HepG2 (cell line): Measurements from ENCODE around the gene NKIRAS1. TPM values are rescaled to one million over a fixed set of nuclear protein-coding genes. Genes with fewer than 3 reads are reported as not detected.

Experiments used
- DPF2 ChIP-seq: sonication (generic); formaldehyde crosslinking; IDR thresholded peaks from 2 replicates; pipeline ENCODE4 v1.4.0; 2020; ENCODE audit warnings: mild to moderate bottlenecking, low read depth, missing genetic modification reagents, borderline replicate concordance
- FOXA3 ChIP-seq: IDR thresholded peaks from 2 replicates; pipeline ENCODE4 v1.6.1; 2016; ENCODE audit warnings: missing genetic modification reagents, missing compliant biosample characterization
- HBP1 ChIP-seq: IDR thresholded peaks from 2 replicates; pipeline ENCODE4 v1.6.1; 2016; ENCODE audit warnings: low read depth, control low read depth
- HIC2 ChIP-seq: sonication (generic); formaldehyde crosslinking; IDR thresholded peaks from 2 replicates; pipeline ENCODE4 v1.9.0; 2022; ENCODE audit warnings: low read depth, missing genetic modification reagents
- KLF16 ChIP-seq, 2 experiments: sonication (generic) in 1 of 2; formaldehyde crosslinking in 1 of 2; IDR thresholded peaks; 2 replicates each; pipeline versions ENCODE4 v1.6.1 to v1.8.0; 2016 to 2023; ENCODE audit warnings: missing genetic modification reagents in 2 of 2, missing compliant biosample characterization in 1 of 2
- KLF6 ChIP-seq: IDR thresholded peaks from 2 replicates; pipeline ENCODE4 v1.8.0; 2016; ENCODE audit warnings: missing biosample characterization, missing genetic modification reagents
- MLXIP ChIP-seq: sonication (generic); formaldehyde crosslinking; IDR thresholded peaks from 2 replicates; pipeline ENCODE4 v1.9.0; 2021; ENCODE audit warnings: missing genetic modification reagents, borderline replicate concordance
- NCOA5 ChIP-seq: sonication (generic); formaldehyde crosslinking; IDR thresholded peaks from 2 replicates; pipeline ENCODE4 v1.4.0; 2020; ENCODE audit warnings: missing genetic modification reagents
- NR2F2 ChIP-seq: IDR thresholded peaks from 2 replicates; pipeline ENCODE4 v1.6.1; 2012; ENCODE audit warnings: low read depth, inconsistent platforms, borderline replicate concordance
- SOX13 ChIP-seq, 3 experiments: fragments of 450-650 bp in 1 of 3; sonication (generic) in 1 of 3; formaldehyde crosslinking in 1 of 3; IDR thresholded peaks in 2 of 3; conservative IDR thresholded peaks in 1 of 3; 2 replicates each; pipeline versions ENCODE4 v1.5.0 to v1.6.1; 2016 to 2020; ENCODE audit warnings: antibody characterized with exemption in 1 of 3, mild to moderate bottlenecking in 1 of 3, missing compliant biosample characterization in 1 of 3, missing genetic modification reagents in 1 of 3, moderate library complexity in 1 of 3
- ZBTB46 ChIP-seq: sonication (generic); formaldehyde crosslinking; IDR thresholded peaks from 2 replicates; pipeline ENCODE4 v1.4.0; 2020; ENCODE audit warnings: mild to moderate bottlenecking, missing genetic modification reagents, borderline replicate concordance
- ZMAT5 ChIP-seq: sonication (generic); formaldehyde crosslinking; IDR thresholded peaks from 2 replicates; pipeline ENCODE4 v1.5.0; 2020; ENCODE audit warnings: mild to moderate bottlenecking, low read depth, missing genetic modification reagents, borderline replicate concordance
- ZNF12 ChIP-seq: sonication (generic); formaldehyde crosslinking; IDR thresholded peaks from 2 replicates; pipeline ENCODE4 v1.5.0; 2020; ENCODE audit warnings: missing genetic modification reagents
- ZNF224 ChIP-seq: sonication (generic); formaldehyde crosslinking; IDR thresholded peaks from 2 replicates; pipeline ENCODE4 v1.5.0; 2020; ENCODE audit warnings: mild to moderate bottlenecking, missing genetic modification reagents
- ZNF276 ChIP-seq: sonication (generic); formaldehyde crosslinking; IDR thresholded peaks from 2 replicates; pipeline ENCODE4 v1.4.0; 2020; ENCODE audit warnings: mild to moderate bottlenecking, low read depth, missing genetic modification reagents
- ZNF772 ChIP-seq: sonication (generic); formaldehyde crosslinking; IDR thresholded peaks from 2 replicates; pipeline ENCODE4 v1.5.0; 2020; ENCODE audit warnings: mild to moderate bottlenecking, missing genetic modification reagents
- ZSCAN9 ChIP-seq: IDR thresholded peaks from 2 replicates; pipeline ENCODE4 v1.6.1; 2016; ENCODE audit warnings: borderline replicate concordance
- polyA plus RNA-seq, 8 experiments: library from polyadenylated mRNA; depleted of rRNA in 3 of 8; stranded (reverse) in 7 of 8; unstranded in 1 of 8; fragments of >200 nt; fragmentation: Illumina TruSeq in 4 of 8; extraction: Trizol in 4 of 8; gene quantifications; 2 replicates each; pipeline versions ENCODE4 v1.2.1 to v1.2.3, GENCODE V29; 2011 to 2016; ENCODE audit warnings: low read depth in 4 of 8, missing spikeins in 1 of 8, mixed read lengths in 1 of 8; ENCODE audit not compliant: insufficient read depth in 1 of 8
- total RNA-seq, 5 experiments: library from RNA; depleted of rRNA; stranded (reverse); fragments of >200 nt; fragmentation: Illumina TruSeq; extraction: Trizol; gene quantifications; 2 replicates each; pipeline ENCODE4 v1.2.3, GENCODE V29; 2016; ENCODE audit warnings: low read depth in 1 of 5

NKIRAS1 gene
- total and polyA plus RNA-seq, 2 of the 13 experiments (the other 11 are each of a cell fraction or from before 2014, with no cell fraction given): 4.3 to 8.0 TPM

GRCh38 chr3:23916886-23917678 lies at the start of gene NKIRAS1, which contains the start of gene RPL15 (continued):
- TF ChIP-seq DPF2 (CRISPR knock-in tag): no peak
- TF ChIP-seq HIC2 (CRISPR knock-in tag): no peak
- no peak for TF ChIP-seq ZNF276 (CRISPR knock-in tag)
- peak; percentile 61; the same call in 1 of the 2 replicates for TF ChIP-seq NR2F2
- TF ChIP-seq ZBTB46 (CRISPR knock-in tag): no peak
- TF ChIP-seq FOXA3 (CRISPR knock-in tag): peak; percentile 71
- no peak; the same call in 1 of the 2 replicates for TF ChIP-seq MLXIP
- no peak; the same call in 1 of the 2 replicates for TF ChIP-seq SOX13 (IDR thresholded peaks at IDR 0.05)
- TF ChIP-seq SOX13 (CRISPR knock-in tag; conservative IDR thresholded peaks at IDR 0.05 in 1 of 2, IDR thresholded peaks at IDR 0.05 in 1 of 2): peak in 1 of 2 experiments; percentile 60; a peak in 1 of 4 replicates
- no peak for TF ChIP-seq ZNF12 (CRISPR knock-in tag)
- TF ChIP-seq ZMAT5 (CRISPR knock-in tag): no peak
- 0 out of 2 replicates have a peak, but pooled peaks have one; percentile 44 for TF ChIP-seq NCOA5 (CRISPR knock-in tag)
- TF ChIP-seq HBP1: peak; percentile 85
- TF ChIP-seq ZNF772 (CRISPR knock-in tag): peak; percentile 91
- peak; percentile 78; the same call in 1 of the 2 replicates for TF ChIP-seq KLF6 (CRISPR knock-in tag)
- peak; percentile 90 for TF ChIP-seq ZSCAN9
- 0 out of 2 replicates have a peak, but pooled peaks have one; percentile 24 for TF ChIP-seq ZNF224 (CRISPR knock-in tag)
- peak in 1 of 2 experiments; percentile 97; a peak in 2 of 4 replicates for TF ChIP-seq KLF16 (CRISPR knock-in tag; IDR thresholded peaks at IDR 0.05)
